ENCODE results near the gene DIAPH1.

Gene DIAPH1

GRCh38 chr5:141639357-141640050 is 20.7 kb upstream of the DIAPH1 start:
- DNase-seq (ENCODE audit: low read depth in 3 of 3), result no peak

- no peak for DNase-seq (ENCODE audit: low read depth in 3 of 3)
Measured at GRCh38 chr5:141638771-141639170, 20.0 kb upstream of the DIAPH1 start.

GRCh38 chr5:141637767-141638419 is 19.1 kb upstream of the DIAPH1 start:
- peak in 1 of 3 donors; percentile 49 for DNase-seq (ENCODE audit: low read depth in 3 of 3)

GRCh38 chr5:141637123-141637766 is 18.4 kb upstream of the DIAPH1 start:
- no peak for DNase-seq (ENCODE audit: low read depth in 3 of 3)

- peak; percentile 88 to 94 (median 94) for DNase-seq (ENCODE audit: low read depth in 3 of 3)
Measured at GRCh38 chr5:141636413-141637122, 17.8 kb upstream of the DIAPH1 start, which contains the start of the genes HDAC3 and RELL2. TSS of gene HDAC3 (minus strand) at chr5:141636849. CDS start at chr5:141636790, 59 bp downstream. TSS of gene RELL2 (plus strand) at chr5:141636997. CDS start at chr5:141638226, 1,229 bp downstream.

- no peak for DNase-seq (ENCODE audit: low read depth in 3 of 3)
Measured at GRCh38 chr5:141636106-141636412, 17.3 kb upstream of the DIAPH1 start.

GRCh38 chr5:141635646-141636045 is 16.8 kb upstream of the DIAPH1 start:
- no peak for DNase-seq (ENCODE audit: low read depth in 3 of 3)

- DNase-seq (ENCODE audit: low read depth in 3 of 3), result no peak
Measured at GRCh38 chr5:141634720-141635119, 15.9 kb upstream of the DIAPH1 start.

GRCh38 chr5:141633871-141634561 is 15.2 kb upstream of the DIAPH1 start:
- DNase-seq (ENCODE audit: low read depth in 3 of 3), result no peak

- no peak for DNase-seq (ENCODE audit: low read depth in 3 of 3)
Measured at GRCh38 chr5:141632650-141633049, 13.8 kb upstream of the DIAPH1 start.

GRCh38 chr5:141630570-141631140 is 11.9 kb upstream of the DIAPH1 start:
- no peak for DNase-seq (ENCODE audit: low read depth in 3 of 3)

GRCh38 chr5:141628175-141628788 is 9.5 kb upstream of the DIAPH1 start:
- no peak for DNase-seq (ENCODE audit: low read depth in 3 of 3)

- DNase-seq (ENCODE audit: low read depth in 3 of 3), result no peak
Measured at GRCh38 chr5:141623611-141624010, 4.8 kb upstream of the DIAPH1 start.

GRCh38 chr5:141623186-141623585 is 4.4 kb upstream of the DIAPH1 start:
- DNase-seq (ENCODE audit: low read depth in 3 of 3), result no peak

GRCh38 chr5:141618030-141618803 is 583 bp downstream of the DIAPH1 start:
- peak in 1 of 3 donors; percentile 58 for DNase-seq (ENCODE audit: low read depth in 3 of 3)

- DNase-seq (ENCODE audit: low read depth in 3 of 3), result no peak
Measured at GRCh38 chr5:141617682-141618029, 1.1 kb downstream of the DIAPH1 start.

- no peak for DNase-seq (ENCODE audit: low read depth in 3 of 3)
Measured at GRCh38 chr5:141617128-141617527, 1.7 kb downstream of the DIAPH1 start.

GRCh38 chr5:141615991-141616720 is 2.6 kb downstream of the DIAPH1 start:
- DNase-seq (ENCODE audit: low read depth in 3 of 3), result no peak

GRCh38 chr5:141613344-141613743 is 5.5 kb downstream of the DIAPH1 start:
- no peak for DNase-seq (ENCODE audit: low read depth in 3 of 3)

GRCh38 chr5:141611289-141611688 is 7.5 kb downstream of the DIAPH1 start:
- DNase-seq (ENCODE audit: low read depth in 3 of 3), result no peak
